ENCODE data around the gene MYO5B. TPM values are rescaled to one million over a fixed set of nuclear protein-coding genes. Genes with fewer than 3 reads are reported as not detected.

MYO5B gene
- total RNA-seq, 1 experiment from 2014 or later: 32.1 TPM

DNA sequence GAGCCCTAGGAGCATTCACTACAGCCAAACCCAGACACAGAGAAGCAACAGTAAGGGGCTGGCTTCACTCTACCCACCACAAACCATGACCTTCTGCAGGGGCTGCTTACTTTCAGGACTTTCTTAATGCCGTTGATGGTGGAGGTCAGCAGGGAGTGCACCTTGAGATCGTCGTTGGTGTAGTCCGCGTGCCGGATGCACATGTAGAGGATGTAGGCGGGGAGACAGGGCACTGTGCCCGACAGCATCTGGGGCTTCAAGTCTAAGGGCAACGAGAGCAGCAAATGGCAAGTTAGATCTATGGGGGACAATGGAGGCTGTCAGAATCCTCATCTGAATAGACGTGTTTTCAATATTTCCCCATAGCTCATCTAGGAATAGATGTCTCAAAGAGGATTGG, 351.8 kb downstream of the MYO5B start:
- no peaks in the 10 kb centered on the region for H4K20me1 ChIP-seq (ENCODE audit: insufficient read depth)
- H3K9ac ChIP-seq (ENCODE audit: low read length): no peak overlapping the region
- POLR2A ChIA-PET: no interaction called here
- RAD21 ChIA-PET (ENCODE audit: low non-redundant PET in 1 of 2, low total read pairs in 2 of 2, uncharacterized antibody in 2 of 2, unreplicated experiment in 2 of 2): no interaction called here
- CTCF ChIA-PET: no interaction called here
- no peaks in the 10 kb centered on the region for H3K9me3 ChIP-seq (ENCODE audit: control insufficient read depth in 1 of 2, insufficient read depth in 1 of 2, low read depth in 1 of 2, low read length in 2 of 2)
- BruUV-seq (replicated peaks): no TSS peak
- no peak overlapping the region for H3K4me2 ChIP-seq (ENCODE audit: low read length)
- H3K27me3 ChIP-seq (ENCODE audit: insufficient read depth, low read length): no peaks in the 10 kb centered on the region
- no peak overlapping the region for H3K4me3 ChIP-seq (replicated peaks in 1 of 2; ENCODE audit: low read depth in 1 of 2, low read length in 2 of 2)
- no peaks in the 10 kb centered on the region for H3K79me2 ChIP-seq (ENCODE audit: insufficient read depth, low read length)
- no peak for ATAC-seq
- TF ChIP-seq REST (IDR thresholded peaks at IDR 0.05; ENCODE audit: low read depth) (no peak), TCF7L2 (IDR thresholded peaks at IDR 0.05; ENCODE audit: borderline replicate concordance, extremely low read depth, insufficient read depth, insufficient read length) (no peak), ELF1 (IDR thresholded peaks at IDR 0.05; ENCODE audit: borderline replicate concordance, low read depth) (no peak)
- TF ChIP-seq, protein P1, sequence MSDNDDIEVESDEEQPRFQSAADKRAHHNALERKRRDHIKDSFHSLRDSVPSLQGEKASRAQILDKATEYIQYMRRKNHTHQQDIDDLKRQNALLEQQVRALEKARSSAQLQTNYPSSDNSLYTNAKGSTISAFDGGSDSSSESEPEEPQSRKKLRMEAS (IDR thresholded peaks at IDR 0.05): no peak
- intact Hi-C loops (cut with micrococcal nuclease): no loop called here
- peaks cover 0 to 19% of the 10 kb centered on the region in 2 experiments; a peak in 2 of 4 replicates for H3K4me1 ChIP-seq (ENCODE audit: control insufficient read depth in 1 of 2, insufficient read depth in 2 of 2, low read length in 2 of 2)
- no peak overlapping the region for H3K27ac ChIP-seq (ENCODE audit: low read depth, low read length)
- H2AFZ ChIP-seq (ENCODE audit: low read depth, low read length, poor library complexity, severe bottlenecking): no peak overlapping the region
- no peak for DNase-seq (ENCODE audit: low read depth, low spot score)
- H3K36me3 ChIP-seq (ENCODE audit: control insufficient read depth in 1 of 2, insufficient read depth in 2 of 2, low read length in 2 of 2): peaks cover 3 to 12% of the 10 kb centered on the region in 2 experiments; a peak in 3 of 4 replicates
- H3K9me2 ChIP-seq (ENCODE audit: insufficient read depth): no peaks in the 10 kb centered on the region

DNA sequence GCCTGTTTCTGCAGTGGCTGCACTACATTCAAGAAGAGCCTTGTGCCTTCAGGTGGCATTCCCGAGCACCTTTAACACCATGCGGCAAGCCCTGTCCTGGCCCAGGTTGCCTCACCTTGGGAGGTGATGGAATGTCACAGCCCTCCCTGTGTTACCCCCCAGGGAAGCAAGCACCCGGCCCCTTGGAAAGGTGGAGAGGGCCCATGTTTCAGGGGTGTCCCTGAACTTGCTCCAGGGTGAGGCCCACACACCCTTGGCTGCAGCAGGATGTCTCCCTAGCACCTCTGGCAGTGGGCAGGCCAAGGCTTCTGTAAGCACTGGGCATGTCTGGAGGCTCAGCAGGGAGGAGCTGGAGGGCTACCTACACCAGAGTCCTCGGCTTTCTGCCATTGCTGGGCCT, 352.3 kb downstream of the MYO5B start:
- no peaks in the 10 kb centered on the region for H4K20me1 ChIP-seq (ENCODE audit: insufficient read depth)
- no peak overlapping the region for H2AFZ ChIP-seq (ENCODE audit: low read depth, low read length, poor library complexity, severe bottlenecking)
- no peak for TF ChIP-seq RAD21 (IDR thresholded peaks at IDR 0.05; ENCODE audit: low read depth)
- TF ChIP-seq, protein P2, sequence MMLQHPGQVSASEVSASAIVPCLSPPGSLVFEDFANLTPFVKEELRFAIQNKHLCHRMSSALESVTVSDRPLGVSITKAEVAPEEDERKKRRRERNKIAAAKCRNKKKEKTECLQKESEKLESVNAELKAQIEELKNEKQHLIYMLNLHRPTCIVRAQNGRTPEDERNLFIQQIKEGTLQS (IDR thresholded peaks at IDR 0.05): no peak
- no peak for TF ChIP-seq EZH2 (IDR thresholded peaks at IDR 0.05)
- TF ChIP-seq ZNF274 (IDR thresholded peaks at IDR 0.05; ENCODE audit: low read depth, low read length): no peak
- no peak overlapping the region for H3K9ac ChIP-seq (ENCODE audit: low read length)
- H3K27me3 ChIP-seq (ENCODE audit: insufficient read depth, low read length): no peaks in the 10 kb centered on the region
- ChIA-PET CTCF (no interaction called here), POLR2A (no interaction called here), RAD21 (ENCODE audit: low non-redundant PET in 1 of 2, low total read pairs in 2 of 2, uncharacterized antibody in 2 of 2, unreplicated experiment in 2 of 2) (no interaction called here)
- H3K27ac ChIP-seq (ENCODE audit: low read depth, low read length): no peak overlapping the region
- H3K36me3 ChIP-seq (ENCODE audit: control insufficient read depth in 1 of 2, insufficient read depth in 2 of 2, low read length in 2 of 2): peaks cover 3 to 12% of the 10 kb centered on the region in 2 experiments; a peak in 3 of 4 replicates
- intact Hi-C loops (cut with micrococcal nuclease): no loop called here
- H3K4me1 ChIP-seq (ENCODE audit: control insufficient read depth in 1 of 2, insufficient read depth in 2 of 2, low read length in 2 of 2): peaks cover 0 to 16% of the 10 kb centered on the region in 2 experiments; a peak in 2 of 4 replicates
- H3K79me2 ChIP-seq (ENCODE audit: insufficient read depth, low read length): no peaks in the 10 kb centered on the region
- ATAC-seq: no peak
- no peak for DNase-seq (ENCODE audit: low read depth, low spot score)
- H3K4me3 ChIP-seq (replicated peaks in 1 of 2; ENCODE audit: low read depth in 1 of 2, low read length in 2 of 2): no peak overlapping the region
- H3K9me2 ChIP-seq (ENCODE audit: insufficient read depth): no peaks in the 10 kb centered on the region
- no peak overlapping the region for H3K4me2 ChIP-seq (ENCODE audit: low read length)
- H3K9me3 ChIP-seq (ENCODE audit: control insufficient read depth in 1 of 2, insufficient read depth in 1 of 2, low read depth in 1 of 2, low read length in 2 of 2): no peaks in the 10 kb centered on the region
- BruUV-seq (replicated peaks): no TSS peak
